Duodenal mucosa (tissue), 2 donors: ENCODE results near the gene BMS1.

ENCODE experiments used
- H3K27ac ChIP-seq: one replicate; pipeline ENCODE4 v1.7.0; 2013; ENCODE audit warnings: low read depth, low read length
- H3K27me3 ChIP-seq, 2 donors: one replicate each; pipeline ENCODE4 v1.7.0; 2013; ENCODE audit warnings: low read length in 2 of 2, control low read depth in 1 of 2; ENCODE audit not compliant: insufficient read depth in 2 of 2, control insufficient read depth in 1 of 2
- H3K36me3 ChIP-seq, 2 donors: one replicate each; pipeline ENCODE4 v1.7.0; 2013; ENCODE audit warnings: low read length in 2 of 2, control low read depth in 1 of 2; ENCODE audit not compliant: insufficient read depth in 2 of 2, control insufficient read depth in 1 of 2
- H3K4me1 ChIP-seq, 2 donors: one replicate each; pipeline ENCODE4 v1.7.0; 2013; ENCODE audit warnings: low read length in 2 of 2, control low read depth in 1 of 2; ENCODE audit not compliant: insufficient read depth in 2 of 2, control insufficient read depth in 1 of 2
- H3K4me3 ChIP-seq, 2 donors: one replicate each; pipeline ENCODE4 v1.7.0; 2013; ENCODE audit warnings: low read length in 2 of 2, low read depth in 1 of 2
- H3K9ac ChIP-seq, 2 donors: one replicate each; pipeline ENCODE4 v1.7.0; 2013; ENCODE audit warnings: low read length in 2 of 2, low read depth in 1 of 2
- H3K9me3 ChIP-seq, 2 donors: one replicate each; pipeline ENCODE4 v1.7.0; 2013; ENCODE audit warnings: low read length in 2 of 2, control low read depth in 1 of 2; ENCODE audit not compliant: control insufficient read depth in 1 of 2

BMS1 gene

DNA sequence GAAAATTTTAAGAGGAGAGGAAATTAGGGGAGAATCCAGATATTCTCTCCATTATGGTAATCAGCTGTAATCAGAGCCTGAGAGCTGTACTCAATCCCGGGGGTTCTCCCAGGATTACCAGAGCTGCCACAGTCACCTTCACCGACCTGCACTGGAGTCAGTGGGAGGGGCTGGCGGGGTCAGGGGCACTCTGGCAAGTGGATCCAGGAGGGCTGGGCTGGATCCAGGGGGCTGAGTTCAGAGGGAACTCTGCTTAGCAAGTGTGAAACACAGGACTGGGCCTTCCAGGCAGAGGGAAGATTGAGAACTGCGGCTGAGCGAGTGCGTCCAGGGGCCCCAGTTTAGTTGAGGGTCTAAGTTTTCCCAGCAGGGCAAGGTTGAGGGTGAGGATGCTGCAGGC is 89.2 kb downstream of the BMS1 start:
- peaks cover 0 to 1% of the 10 kb centered on the region in 2 donors for H3K4me1 ChIP-seq
- H3K27me3 ChIP-seq, result no peaks in the 10 kb centered on the region
- H3K9ac ChIP-seq, result no peak overlapping the region
- no peak overlapping the region for H3K27ac ChIP-seq
- H3K36me3 ChIP-seq, result no peaks in the 10 kb centered on the region
- no peaks in the 10 kb centered on the region for H3K9me3 ChIP-seq
- no peak overlapping the region for H3K4me3 ChIP-seq

DNA sequence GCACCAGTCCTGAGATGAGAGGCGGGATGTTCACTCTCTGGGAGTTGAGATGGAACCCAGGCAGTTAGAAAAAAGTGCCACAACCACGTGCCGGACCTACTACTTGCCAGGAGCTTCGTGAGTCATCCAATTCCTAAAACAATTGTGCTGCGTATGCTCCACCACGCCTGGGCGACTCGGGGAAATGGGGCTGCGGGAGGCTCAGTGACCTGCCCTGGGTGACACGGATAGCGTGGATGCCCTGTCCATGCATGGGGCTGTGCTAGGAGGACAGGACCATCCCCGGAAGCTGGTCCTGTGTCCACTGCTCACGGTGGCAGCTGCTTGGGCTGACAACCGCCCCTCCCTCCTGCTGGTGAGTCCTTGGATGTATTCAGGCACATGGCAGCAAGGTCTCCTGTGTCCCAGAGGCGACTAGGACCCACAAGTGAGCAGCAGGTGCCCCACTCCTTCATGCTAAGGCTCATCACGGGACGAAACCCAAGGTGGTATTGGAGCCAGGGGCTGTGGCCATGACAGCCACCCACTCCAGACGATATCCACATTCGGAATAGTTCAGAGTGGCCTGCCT is 90.4 kb downstream of the BMS1 start:
- H3K27ac ChIP-seq, result no peak overlapping the region

DNA sequence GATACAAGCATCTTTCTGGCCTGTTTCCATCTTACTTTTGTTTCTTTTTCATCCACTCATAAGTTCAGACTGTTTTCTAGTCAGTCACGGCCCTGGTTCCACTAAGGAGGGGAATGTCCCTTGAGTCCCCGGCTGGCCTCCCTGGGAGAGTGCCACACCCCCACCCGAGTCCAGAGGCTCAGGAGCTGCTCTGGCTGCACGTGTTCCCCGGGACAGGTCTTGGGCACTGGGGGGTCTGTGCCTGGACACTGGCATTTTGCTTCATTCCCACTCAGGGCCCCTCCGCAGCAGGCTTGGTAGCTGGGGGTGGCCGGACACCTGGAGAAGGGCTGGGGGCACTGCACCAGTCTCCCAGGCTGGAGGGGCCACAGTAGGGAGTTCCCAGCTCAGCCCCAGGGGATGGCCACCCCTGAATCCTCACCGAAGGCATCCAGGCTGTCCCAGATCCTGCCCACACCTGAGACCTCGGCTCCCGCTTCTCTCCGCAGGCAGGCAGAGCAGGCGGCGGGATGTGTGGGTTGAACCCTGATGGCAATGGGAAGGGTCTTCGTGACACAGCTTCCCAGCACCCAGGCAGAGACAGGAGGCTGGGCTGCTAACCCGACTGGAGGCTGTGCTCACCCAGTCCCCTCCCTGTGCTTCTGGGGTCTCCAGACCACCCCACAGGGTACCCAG is 92.3 kb downstream of the BMS1 start:
- Histone ChIP-seq H3K4me3 (no peak overlapping the region), H3K36me3 (no peaks in the 10 kb centered on the region), H3K9ac (no peak overlapping the region)

More for the DNA sequence above, 90.4 kb downstream of the BMS1 start:
- Histone ChIP-seq H3K9me3 (no peaks in the 10 kb centered on the region), H3K27me3 (no peaks in the 10 kb centered on the region), H3K4me3 (no peak overlapping the region), H3K4me1 (no peaks in the 10 kb centered on the region), H3K9ac (no peak overlapping the region), H3K36me3 (no peaks in the 10 kb centered on the region)

DNA sequence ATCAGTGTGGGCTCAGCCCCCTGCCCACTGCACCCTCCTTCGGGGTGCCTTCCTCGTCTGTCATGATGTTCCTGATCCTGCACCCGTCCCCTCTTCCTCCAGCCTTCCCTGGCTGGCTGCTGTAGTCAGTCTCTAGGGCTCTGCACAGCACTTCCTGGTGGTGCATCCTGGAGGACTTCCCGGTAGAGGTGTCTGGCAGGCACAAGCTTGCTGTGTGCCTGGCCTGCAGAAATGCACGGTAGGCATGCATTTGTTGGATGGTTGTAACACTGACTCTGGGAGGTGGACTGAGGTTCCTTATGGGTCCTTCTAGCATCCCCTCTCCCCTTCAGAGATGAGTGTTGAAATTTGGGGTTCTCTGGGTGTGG is 92.8 kb downstream of the BMS1 start:
- H3K36me3 ChIP-seq, result no peaks in the 10 kb centered on the region
- H3K9me3 ChIP-seq, result no peaks in the 10 kb centered on the region
- no peaks in the 10 kb centered on the region for H3K27me3 ChIP-seq
- H3K4me1 ChIP-seq, result no peaks in the 10 kb centered on the region
- no peak overlapping the region for H3K4me3 ChIP-seq
- H3K9ac ChIP-seq, result no peak overlapping the region
- H3K27ac ChIP-seq, result no peak overlapping the region

More for the DNA sequence above, 92.3 kb downstream of the BMS1 start:
- Histone ChIP-seq H3K4me1 (no peaks in the 10 kb centered on the region), H3K27me3 (no peaks in the 10 kb centered on the region), H3K27ac (no peak overlapping the region), H3K9me3 (no peaks in the 10 kb centered on the region)

DNA sequence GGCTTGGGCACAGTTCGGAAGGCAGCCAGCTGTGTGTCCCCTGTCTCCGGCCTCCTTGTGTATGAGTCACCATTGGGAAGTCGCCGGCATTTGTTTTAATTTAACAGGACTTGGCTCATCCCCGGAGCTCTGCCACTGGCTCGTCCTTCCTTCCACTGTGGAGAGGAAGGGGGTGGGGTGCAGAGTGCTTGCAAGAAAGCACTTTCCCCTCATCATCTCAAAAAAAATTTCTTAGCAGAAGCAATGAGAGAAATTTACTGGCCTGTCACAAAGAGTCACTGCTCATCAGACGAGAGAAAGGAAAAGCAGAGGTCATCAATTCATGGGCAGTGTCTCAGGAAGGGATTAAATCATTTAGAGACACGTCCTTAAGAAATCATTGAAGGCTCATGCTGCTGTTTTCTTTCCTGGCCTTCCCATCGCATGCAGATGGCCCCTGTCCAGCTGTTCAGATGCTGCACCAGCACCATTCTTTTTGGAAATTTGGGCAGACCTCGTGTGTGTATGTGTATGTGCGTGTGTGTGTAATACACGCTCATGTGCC is 93.3 kb downstream of the BMS1 start:
- no peaks in the 10 kb centered on the region for H3K4me1 ChIP-seq
- H3K36me3 ChIP-seq, result no peaks in the 10 kb centered on the region
- H3K4me3 ChIP-seq, result no peak overlapping the region
- H3K9ac ChIP-seq, result no peak overlapping the region
- H3K27ac ChIP-seq, result no peak overlapping the region
- H3K9me3 ChIP-seq, result no peaks in the 10 kb centered on the region
- no peaks in the 10 kb centered on the region for H3K27me3 ChIP-seq

DNA sequence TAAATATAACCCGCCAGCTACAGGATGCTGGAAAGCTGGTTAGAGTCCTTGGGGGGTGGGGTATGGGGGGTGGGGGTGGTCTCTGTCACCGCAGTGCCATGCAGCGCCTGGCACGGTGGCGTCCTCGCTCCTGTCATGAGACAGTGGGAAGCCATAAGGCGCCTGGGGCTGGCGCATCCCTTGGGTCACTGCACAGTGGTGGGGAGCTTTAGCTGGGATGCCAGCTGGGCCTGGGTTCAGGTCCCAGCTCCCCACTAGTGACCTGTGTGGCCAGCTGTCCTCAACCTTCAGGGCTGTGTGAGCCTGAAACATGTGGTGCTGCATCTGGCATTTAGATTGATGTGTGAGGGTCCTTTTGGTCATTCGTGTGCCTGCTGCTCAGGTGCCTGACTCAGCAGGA is 93.9 kb downstream of the BMS1 start:
- Histone ChIP-seq H3K4me3 (no peak overlapping the region), H3K4me1 (no peaks in the 10 kb centered on the region), H3K9ac (no peak overlapping the region), H3K36me3 (no peaks in the 10 kb centered on the region), H3K9me3 (no peaks in the 10 kb centered on the region), H3K27me3 (no peaks in the 10 kb centered on the region), H3K27ac (no peak overlapping the region)

DNA sequence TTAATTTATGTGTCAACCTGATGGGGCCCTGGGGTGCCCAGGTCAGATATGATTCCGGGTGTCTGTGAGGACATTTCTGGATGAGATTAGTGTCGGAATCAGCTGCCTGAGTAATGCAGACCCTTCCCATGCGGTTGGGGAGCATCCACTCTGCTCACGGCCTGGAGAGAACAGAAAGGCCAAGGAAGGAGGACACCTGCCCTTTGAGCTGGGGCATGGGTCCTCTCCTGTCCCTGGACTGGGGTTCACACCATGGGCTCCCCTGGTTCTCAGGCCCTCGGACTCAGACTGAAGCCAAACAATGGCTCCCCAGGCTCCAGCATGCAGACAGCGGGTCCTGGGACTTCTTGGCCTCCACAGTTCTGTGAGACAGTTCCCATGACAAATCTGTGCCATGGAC is 94.3 kb downstream of the BMS1 start:
- Histone ChIP-seq H3K4me3 (no peak overlapping the region), H3K27me3 (no peaks in the 10 kb centered on the region), H3K36me3 (no peaks in the 10 kb centered on the region), H3K27ac (no peak overlapping the region), H3K9me3 (peaks cover 0 to under 1% of the 10 kb centered on the region in 2 donors), H3K9ac (no peak overlapping the region), H3K4me1 (no peaks in the 10 kb centered on the region)

DNA sequence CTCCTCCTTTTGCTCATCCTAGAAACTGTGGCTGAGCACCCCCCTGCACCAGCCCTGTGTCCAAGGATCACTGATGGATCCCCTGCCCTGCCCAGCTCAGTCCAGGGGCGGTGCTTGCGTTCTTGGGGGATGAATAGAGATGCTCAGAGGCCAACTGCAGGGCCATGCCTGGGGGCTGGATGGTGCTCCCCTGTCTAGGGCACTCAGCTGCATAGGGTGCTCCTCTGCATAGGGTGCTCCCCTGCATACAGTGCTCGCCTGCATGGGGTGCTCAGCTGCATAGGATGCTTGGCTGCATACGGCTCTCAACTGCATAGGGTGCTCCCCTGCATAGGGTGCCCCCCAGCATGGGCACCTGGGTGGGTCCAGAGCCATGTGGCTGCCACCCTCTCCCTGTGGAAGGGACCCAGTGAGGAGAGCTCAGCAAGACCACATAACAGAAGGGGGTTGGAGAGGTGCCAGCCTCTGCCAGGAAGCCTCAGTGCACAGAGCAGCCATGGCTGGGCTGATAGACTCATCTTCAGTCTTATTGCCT is 95.0 kb downstream of the BMS1 start:
- no peaks in the 10 kb centered on the region for H3K36me3 ChIP-seq
- H3K27me3 ChIP-seq, result no peaks in the 10 kb centered on the region
- no peak overlapping the region for H3K27ac ChIP-seq
- H3K4me1 ChIP-seq, result no peaks in the 10 kb centered on the region
- H3K9me3 ChIP-seq, result peaks cover 6 to 7% of the 10 kb centered on the region in 2 donors
- H3K9ac ChIP-seq, result no peak overlapping the region
- H3K4me3 ChIP-seq, result no peak overlapping the region

DNA sequence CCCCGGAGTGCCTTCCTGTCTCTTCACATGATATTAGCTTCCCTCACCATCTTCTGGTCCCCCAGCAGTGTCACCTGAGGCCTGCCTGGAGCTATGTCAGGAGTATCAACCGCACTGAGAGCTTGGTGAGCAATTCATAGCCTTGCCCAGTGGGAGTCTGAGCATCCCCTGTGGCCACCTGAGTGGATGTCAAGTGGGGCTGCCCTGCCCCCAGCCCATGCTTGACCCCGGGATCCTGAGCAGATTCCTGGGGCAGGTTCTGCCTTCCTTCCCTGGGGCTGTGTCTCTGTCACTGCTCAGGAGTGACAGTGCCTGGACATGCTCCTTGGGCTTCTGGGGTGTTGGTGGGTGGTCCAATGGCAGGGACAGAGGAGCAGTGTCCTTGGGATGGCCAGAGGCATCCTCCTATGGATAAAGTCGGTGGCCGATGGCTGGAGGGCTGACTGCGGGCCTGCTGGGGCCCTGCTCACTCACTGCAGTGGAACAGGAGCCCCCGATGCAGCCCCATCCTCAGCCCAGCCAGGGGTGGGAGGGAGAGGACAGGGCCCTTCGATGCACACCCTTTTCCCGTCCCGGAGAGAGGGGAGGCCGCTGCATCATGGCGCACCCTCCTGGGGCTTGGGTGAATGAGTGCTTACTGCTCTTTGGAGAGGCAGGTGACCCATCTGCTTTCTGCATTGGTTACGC is 95.7 kb downstream of the BMS1 start:
- H3K36me3 ChIP-seq, result no peaks in the 10 kb centered on the region

DNA sequence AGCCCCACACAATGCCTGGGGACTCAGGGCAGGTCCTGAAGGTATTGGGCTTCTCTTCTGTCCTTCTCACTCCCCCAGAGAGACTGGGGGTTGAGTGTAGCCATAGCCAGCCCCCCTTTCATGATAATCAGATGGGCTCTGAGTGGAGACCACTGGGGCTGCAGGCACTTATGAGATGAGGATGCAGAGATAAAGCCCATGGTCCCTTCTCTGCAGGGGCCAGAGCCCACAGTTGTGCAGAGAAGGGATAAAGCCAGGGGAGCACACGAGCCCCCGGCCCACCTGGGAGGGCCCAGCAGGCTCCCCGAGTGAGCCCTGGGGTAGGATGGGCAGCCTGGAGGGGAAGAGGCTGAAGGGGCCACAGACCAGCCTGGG is 96.2 kb downstream of the BMS1 start:
- no peak overlapping the region for H3K4me3 ChIP-seq
- H3K9ac ChIP-seq, result no peak overlapping the region
- no peaks in the 10 kb centered on the region for H3K27me3 ChIP-seq
- peaks cover 9 to 12% of the 10 kb centered on the region in 2 donors for H3K9me3 ChIP-seq
- H3K4me1 ChIP-seq, result no peaks in the 10 kb centered on the region
- H3K36me3 ChIP-seq, result no peaks in the 10 kb centered on the region
- no peak overlapping the region for H3K27ac ChIP-seq

More for the DNA sequence above, 95.7 kb downstream of the BMS1 start:
- Histone ChIP-seq H3K27ac (no peak overlapping the region), H3K27me3 (no peaks in the 10 kb centered on the region), H3K9me3 (peaks cover 9 to 12% of the 10 kb centered on the region in 2 donors), H3K9ac (no peak overlapping the region), H3K4me1 (no peaks in the 10 kb centered on the region), H3K4me3 (no peak overlapping the region)
